K562 (cell line): ENCODE data around the gene GPR32. TPM values are rescaled to one million over a fixed set of nuclear protein-coding genes. Genes with fewer than 3 reads are reported as not detected.
"Not testable (repeated sequence)": the region's sequence is repeated elsewhere in the genome, so short reads cannot be mapped to it uniquely, and the experiment has no call there.

ENCODE experiments used
- ATAC-seq: fragments of 200-7000 bp; cut with Tn5 transposase; 3 replicates; pipeline ENCODE4 v1.9.1; 2020; ENCODE audit warnings: moderate library complexity
- BruUV-seq: library from RNA; stranded (reverse); fragments of 400-500 nt; replicated peaks from 2 replicates; lab custom pipeline; 2021; lab: Mats Ljungman, UMichigan
- CTCF ChIA-PET: fragments of 300-600 bp; formaldehyde crosslinking; extraction: SDS; loops from one replicate; lab custom pipeline; 2021; ENCODE audit warnings: low intra/inter-chr PET ratio; lab: Yijun Ruan, JAX
- POLR2A ChIA-PET: fragments of 300-600, 350-650 bp; sonication (Branson Sonifier 250); formaldehyde crosslinking; extraction: SDS; loops from one replicate; lab custom pipeline; 2021; ENCODE audit warnings: antibody characterized with exemption, inconsistent platforms; lab: Yijun Ruan, JAX
- DNase-seq, 4 experiments: peaks; one replicate each; pipeline versions ENCODE4 v3.0.0 to v3.0.0-alpha.2; 2011 to 2018; ENCODE audit warnings: low spot score in 3 of 4, mixed read lengths in 3 of 4; ENCODE audit errors: extremely low read depth in 1 of 4
- FAIRE-seq: peaks from 2 replicates; lab custom pipeline; 2011; peaks lifted over from hg19 to GRCh38; lab: Jason Lieb, UNC
- H2AFZ ChIP-seq: 2 replicates; pipeline ENCODE4 v1.6.0; 2011; ENCODE audit warnings: low read depth, low read length, control low read depth, inconsistent platforms
- H3K27ac ChIP-seq: fragments of 200-600 bp; 3 replicates; pipeline ENCODE4 v1.8.0; 2011; ENCODE audit warnings: low read depth, mild to moderate bottlenecking, control low read depth, inconsistent platforms, low read length, moderate library complexity, mixed read lengths; ENCODE audit errors: extremely low read depth
- H3K27me3 ChIP-seq, 2 experiments: fragments of 300-600 bp in 1 of 2; 2 replicates in 1 of 2; 3 replicates in 1 of 2; pipeline versions ENCODE4 v1.6.0 to v1.8.0; 2011; ENCODE audit warnings: inconsistent platforms in 2 of 2, low read length in 2 of 2, mild to moderate bottlenecking in 1 of 2, mixed read lengths in 1 of 2, moderate library complexity in 1 of 2; ENCODE audit not compliant: control insufficient read depth in 2 of 2, insufficient read depth in 2 of 2
- H3K36me3 ChIP-seq: fragments of 300-600 bp; 3 replicates; pipeline ENCODE4 v1.8.0; 2011; ENCODE audit warnings: mild to moderate bottlenecking, low read length, inconsistent platforms; ENCODE audit not compliant: control insufficient read depth, insufficient read depth
- H3K4me1 ChIP-seq, 2 experiments: fragments of 200-600 bp in 1 of 2; replicated peaks in 1 of 2; 2 replicates in 1 of 2; 3 replicates in 1 of 2; pipeline versions ENCODE4 v1.5.1 to v1.8.0; 2011; ENCODE audit warnings: inconsistent platforms in 2 of 2, low read length in 2 of 2, mild to moderate bottlenecking in 1 of 2, mixed read lengths in 1 of 2, moderate library complexity in 1 of 2; ENCODE audit not compliant: control insufficient read depth in 2 of 2, insufficient read depth in 2 of 2
- H3K4me2 ChIP-seq: 2 replicates; pipeline ENCODE4 v1.6.1; 2011; ENCODE audit warnings: low read length, control low read depth, inconsistent platforms, mixed read lengths; ENCODE audit not compliant: insufficient read depth
- H3K4me3 ChIP-seq: fragments of 200-600 bp; sonication (generic), shearing (Covaris generic); 2 replicates; pipeline ENCODE4 v1.5.1; 2016; ENCODE audit warnings: control low read depth, inconsistent platforms
- H3K79me2 ChIP-seq: fragments of 200-600 bp; 3 replicates; pipeline ENCODE4 v1.8.0; 2011; ENCODE audit warnings: low read length, inconsistent platforms; ENCODE audit not compliant: control insufficient read depth, insufficient read depth
- H3K9ac ChIP-seq, 2 experiments: 2 replicates each; pipeline versions ENCODE4 v1.6.0 to v1.6.1; 2011; ENCODE audit warnings: low read depth in 2 of 2, low read length in 2 of 2, control low read depth in 1 of 2, inconsistent platforms in 1 of 2, mild to moderate bottlenecking in 1 of 2, mixed read lengths in 1 of 2; ENCODE audit not compliant: insufficient read depth in 1 of 2
- H3K9me1 ChIP-seq: one replicate; pipeline ENCODE4 v1.6.0; 2011; ENCODE audit warnings: inconsistent platforms, mild to moderate bottlenecking, low read length, moderate library complexity; ENCODE audit not compliant: control insufficient read depth, insufficient read depth
- H3K9me3 ChIP-seq: replicated peaks from 2 replicates; pipeline ENCODE4 v1.5.1; 2011; ENCODE audit warnings: low read depth, low read length, inconsistent platforms; ENCODE audit not compliant: control insufficient read depth, insufficient read depth
- H4K20me1 ChIP-seq: replicated peaks from 2 replicates; pipeline ENCODE4 v1.6.1; 2011; ENCODE audit warnings: low read length, inconsistent platforms, mixed read lengths; ENCODE audit not compliant: control insufficient read depth, insufficient read depth
- CHD4 ChIP-seq: fragments of 200-600 bp; sonication (generic); IDR thresholded peaks from 3 replicates; pipeline ENCODE4 v1.6.1; 2012; ENCODE audit warnings: low read depth, mild to moderate bottlenecking, mixed read lengths, low read length, inconsistent platforms; ENCODE audit not compliant: insufficient read depth, insufficient replicate concordance, poor library complexity, severe bottlenecking
- PHB2 ChIP-seq: fragments of 450-650 bp; IDR thresholded peaks from 2 replicates; pipeline ENCODE4 v1.6.1; 2017; ENCODE audit warnings: low read depth
- ZNF384 ChIP-seq: IDR thresholded peaks from 2 replicates; pipeline ENCODE4 v1.6.1; 2012; ENCODE audit warnings: low read depth, low read length, improper control_type of control experiment
- WGBS: fragments of 100-300 bp; shearing (Covaris generic); methylation state at CpG from one replicate; pipeline ENCODE4 v1.1.6; 2016; ENCODE audit warnings: low coverage, mixed read lengths; ENCODE audit not compliant: insufficient coverage; ENCODE audit errors: missing lambda C conversion rate; 5-methylcytosine and 5-hydroxymethylcytosine counted together
- in situ Hi-C: fragments of 300-500 bp; cut with MboI; formaldehyde crosslinking; loops from 4 replicates; pipeline ENCODE4 v1.15.0; 2018; ENCODE audit warnings: inconsistent platforms, mixed read lengths
- intact Hi-C: fragments of 100-400 bp; cut with micrococcal nuclease; formaldehyde crosslinking; loops from 2 replicates; pipeline ENCODE4 v1.14.2; 2022
- polyA plus RNA-seq, 8 experiments: library from polyadenylated mRNA; depleted of rRNA in 4 of 8; stranded (reverse) in 5 of 8; unstranded in 3 of 8; fragments of >200 nt; fragmentation: Nextera tagmentation in 2 of 8; fragmentation: Illumina TruSeq in 1 of 8; extraction: Ambion mirVana in 2 of 8; extraction: Trizol in 1 of 8; gene quantifications; 2 replicates each; pipeline versions ENCODE4 v1.2.1 to v1.2.3, GENCODE V29; 2011 to 2014; ENCODE audit warnings: inconsistent platforms in 1 of 8, missing spikeins in 1 of 8
- total RNA-seq, 7 experiments: library from RNA; depleted of rRNA in 6 of 7; stranded (reverse); fragments of >200 nt in 6 of 7; fragmentation: Illumina TruSeq in 2 of 7; extraction: Trizol in 2 of 7; gene quantifications; 2 replicates each; pipeline versions ENCODE4 v1.2.1 to v1.2.3, GENCODE V29; 2011 to 2021; ENCODE audit warnings: low replicate concordance in 1 of 7
- TF ChIP-seq, protein P1 (sequence below), 2 experiments: fragments of 450-650 bp in 1 of 2; sonication (generic) in 1 of 2; formaldehyde crosslinking in 1 of 2; IDR thresholded peaks; 2 replicates each; pipeline versions ENCODE4 v1.7.1 to v1.9.0; 2016 to 2022; ENCODE audit warnings: inconsistent platforms in 1 of 2, mild to moderate bottlenecking in 1 of 2, missing genetic modification reagents in 1 of 2

The GPR32 gene
- total and polyA plus RNA-seq, 9 of the 15 experiments (the other 6 are each of a cell fraction or from before 2014, with no cell fraction given): not detected

DNA sequence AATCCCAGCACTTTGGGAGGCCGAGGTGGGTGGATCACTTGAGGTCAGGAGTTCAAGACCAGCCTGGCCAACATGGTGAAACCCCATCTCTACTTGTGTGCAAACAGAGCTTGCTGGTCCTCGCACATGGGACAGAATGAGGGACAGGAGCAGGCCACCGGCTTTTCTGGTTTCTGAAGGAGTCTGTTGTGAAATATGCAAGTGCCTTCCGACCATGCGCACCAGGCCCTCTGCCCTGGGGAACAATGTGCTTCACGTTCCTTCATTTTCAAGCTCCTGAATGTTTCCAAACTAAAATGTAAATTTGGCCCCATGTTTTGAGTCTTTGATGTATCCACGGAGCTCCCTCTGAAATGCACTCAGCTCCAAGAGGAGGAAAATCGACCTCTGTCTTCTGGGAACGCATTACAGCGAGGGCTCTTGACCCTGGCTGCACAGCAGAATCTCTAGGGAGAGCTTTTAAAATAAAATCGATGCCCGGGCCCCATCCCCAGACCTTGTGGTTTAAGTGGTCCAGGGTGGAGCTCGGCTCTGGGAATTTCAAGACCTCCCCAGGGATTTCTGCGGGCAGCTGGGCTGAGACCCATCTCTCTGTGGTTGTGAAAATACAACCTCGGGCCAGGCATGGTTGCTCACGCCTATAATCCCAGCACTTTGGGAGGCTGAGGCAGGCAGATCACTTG, 10.6 kb downstream of the GPR32 start (continued):
- TF ChIP-seq, protein P1, sequence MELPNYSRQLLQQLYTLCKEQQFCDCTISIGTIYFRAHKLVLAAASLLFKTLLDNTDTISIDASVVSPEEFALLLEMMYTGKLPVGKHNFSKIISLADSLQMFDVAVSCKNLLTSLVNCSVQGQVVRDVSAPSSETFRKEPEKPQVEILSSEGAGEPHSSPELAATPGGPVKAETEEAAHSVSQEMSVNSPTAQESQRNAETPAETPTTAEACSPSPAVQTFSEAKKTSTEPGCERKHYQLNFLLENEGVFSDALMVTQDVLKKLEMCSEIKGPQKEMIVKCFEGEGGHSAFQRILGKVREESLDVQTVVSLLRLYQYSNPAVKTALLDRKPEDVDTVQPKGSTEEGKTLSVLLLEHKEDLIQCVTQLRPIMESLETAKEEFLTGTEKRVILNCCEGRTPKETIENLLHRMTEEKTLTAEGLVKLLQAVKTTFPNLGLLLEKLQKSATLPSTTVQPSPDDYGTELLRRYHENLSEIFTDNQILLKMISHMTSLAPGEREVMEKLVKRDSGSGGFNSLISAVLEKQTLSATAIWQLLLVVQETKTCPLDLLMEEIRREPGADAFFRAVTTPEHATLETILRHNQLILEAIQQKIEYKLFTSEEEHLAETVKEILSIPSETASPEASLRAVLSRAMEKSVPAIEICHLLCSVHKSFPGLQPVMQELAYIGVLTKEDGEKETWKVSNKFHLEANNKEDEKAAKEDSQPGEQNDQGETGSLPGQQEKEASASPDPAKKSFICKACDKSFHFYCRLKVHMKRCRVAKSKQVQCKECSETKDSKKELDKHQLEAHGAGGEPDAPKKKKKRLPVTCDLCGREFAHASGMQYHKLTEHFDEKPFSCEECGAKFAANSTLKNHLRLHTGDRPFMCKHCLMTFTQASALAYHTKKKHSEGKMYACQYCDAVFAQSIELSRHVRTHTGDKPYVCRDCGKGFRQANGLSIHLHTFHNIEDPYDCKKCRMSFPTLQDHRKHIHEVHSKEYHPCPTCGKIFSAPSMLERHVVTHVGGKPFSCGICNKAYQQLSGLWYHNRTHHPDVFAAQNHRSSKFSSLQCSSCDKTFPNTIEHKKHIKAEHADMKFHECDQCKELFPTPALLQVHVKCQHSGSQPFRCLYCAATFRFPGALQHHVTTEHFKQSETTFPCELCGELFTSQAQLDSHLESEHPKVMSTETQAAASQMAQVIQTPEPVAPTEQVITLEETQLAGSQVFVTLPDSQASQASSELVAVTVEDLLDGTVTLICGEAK (IDR thresholded peaks at IDR 0.05): no peak
- TF ChIP-seq, protein P1 (CRISPR knock-in tag; IDR thresholded peaks at IDR 0.05): no peak
- TF ChIP-seq ZNF384 (no peak), CHD4 (no peak), PHB2 (no peak)
- TF ChIP-seq, all 486 proteins: peak for 0

DNA sequence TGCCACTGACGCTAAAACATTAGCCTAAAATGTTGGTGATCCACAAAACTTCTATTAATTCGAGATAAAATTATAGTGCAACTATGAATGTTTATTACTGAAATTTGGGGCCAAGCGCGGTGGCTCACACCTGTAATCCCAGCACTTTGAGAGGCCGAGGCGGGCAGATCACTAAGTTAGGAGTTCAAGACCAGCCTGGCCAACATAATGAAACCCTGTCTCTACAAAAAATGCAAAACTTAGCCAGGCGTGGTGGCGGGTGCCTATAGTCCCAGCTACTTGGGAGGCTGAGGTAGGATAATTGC, 13.5 kb downstream of the GPR32 start:
- FAIRE-seq, H3K9me1 ChIP-seq, H3K4me2 ChIP-seq, H4K20me1 ChIP-seq, H3K27ac ChIP-seq, BruUV-seq, H3K9me3 ChIP-seq, H3K79me2 ChIP-seq, H2AFZ ChIP-seq, H3K36me3 ChIP-seq, H3K4me3 ChIP-seq, DNase-seq, ATAC-seq, H3K9ac ChIP-seq, H3K27me3 ChIP-seq: not testable (repeated sequence)
- intact Hi-C loops (loop anchor here (1.0 to 5.0 kb wide), 4 partner anchors 59 to 246 kb away; no protein-coding TSS in a partner anchor), in situ Hi-C loops (loop anchor here (5.0 to 10.0 kb wide), 2 partner anchors 251 to 429 kb away; no protein-coding TSS in a partner anchor)
- CTCF ChIA-PET: interaction anchor here (0.6 to 4.2 kb wide), 9 partner anchors 59 to 246 kb away, joined by 3 to 91 read pairs (median 4); partner anchors contain the start of gene CLEC11A
- 46% methylated on average over 8 of the region's 8 CpGs for WGBS
- POLR2A ChIA-PET: interaction anchor here (1.8 kb wide), 1 partner anchor 11 kb away, joined by 6 read pairs; no protein-coding TSS in a partner anchor
- peaks cover 16 to 17% of the 10 kb centered on the region in 2 experiments; a peak in 4 of 5 replicates for H3K4me1 ChIP-seq
